ENCODE measurements around the gene ATG10. TPM values are rescaled to one million over a fixed set of nuclear protein-coding genes. Genes with fewer than 3 reads are reported as not detected.

The ATG10 gene
- total RNA-seq, 1 donor from 2014 or later: 14.8 TPM

DNA sequence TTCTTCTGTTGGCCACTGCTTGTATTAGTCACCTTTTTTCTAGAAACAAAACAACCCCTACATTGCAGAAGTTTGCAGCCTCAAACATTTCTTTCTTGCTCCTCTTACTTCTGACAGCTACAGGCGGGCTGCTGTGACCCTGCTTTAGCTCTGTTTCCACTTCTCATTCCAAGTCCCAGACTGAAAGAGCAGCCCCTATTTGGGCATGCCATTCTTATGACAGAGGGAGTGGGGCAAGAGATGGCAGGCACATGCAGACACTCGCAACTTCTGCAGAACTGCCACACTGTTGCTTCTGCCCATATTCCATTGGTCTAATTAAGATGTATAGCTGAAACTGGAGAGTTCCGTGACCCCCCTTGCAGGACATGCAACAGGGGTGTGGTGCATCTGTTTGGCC is 325.9 kb downstream of the ATG10 start:
- peaks cover 4% of the 10 kb centered on the region for H3K4me1 Mint-ChIP-seq
- no peak overlapping the region for H3K27ac Mint-ChIP-seq
- peaks cover 3% of the 10 kb centered on the region for H3K36me3 Mint-ChIP-seq
- no peak overlapping the region for H3K4me3 Mint-ChIP-seq
- TF ChIP-seq, protein P1, sequence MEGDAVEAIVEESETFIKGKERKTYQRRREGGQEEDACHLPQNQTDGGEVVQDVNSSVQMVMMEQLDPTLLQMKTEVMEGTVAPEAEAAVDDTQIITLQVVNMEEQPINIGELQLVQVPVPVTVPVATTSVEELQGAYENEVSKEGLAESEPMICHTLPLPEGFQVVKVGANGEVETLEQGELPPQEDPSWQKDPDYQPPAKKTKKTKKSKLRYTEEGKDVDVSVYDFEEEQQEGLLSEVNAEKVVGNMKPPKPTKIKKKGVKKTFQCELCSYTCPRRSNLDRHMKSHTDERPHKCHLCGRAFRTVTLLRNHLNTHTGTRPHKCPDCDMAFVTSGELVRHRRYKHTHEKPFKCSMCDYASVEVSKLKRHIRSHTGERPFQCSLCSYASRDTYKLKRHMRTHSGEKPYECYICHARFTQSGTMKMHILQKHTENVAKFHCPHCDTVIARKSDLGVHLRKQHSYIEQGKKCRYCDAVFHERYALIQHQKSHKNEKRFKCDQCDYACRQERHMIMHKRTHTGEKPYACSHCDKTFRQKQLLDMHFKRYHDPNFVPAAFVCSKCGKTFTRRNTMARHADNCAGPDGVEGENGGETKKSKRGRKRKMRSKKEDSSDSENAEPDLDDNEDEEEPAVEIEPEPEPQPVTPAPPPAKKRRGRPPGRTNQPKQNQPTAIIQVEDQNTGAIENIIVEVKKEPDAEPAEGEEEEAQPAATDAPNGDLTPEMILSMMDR (IDR thresholded peaks at IDR 0.05; ENCODE audit: unreplicated experiment): no peak
- peaks cover 4% of the 10 kb centered on the region for H3K9me3 Mint-ChIP-seq
- H3K27me3 Mint-ChIP-seq (ENCODE audit: low read depth): no peaks in the 10 kb centered on the region
- no peak for DNase-seq (ENCODE audit: low spot score in 2 of 2, unreplicated experiment in 2 of 2)

GRCh38 chr5:82298668-82299067 is 326.8 kb downstream of the ATG10 start:
- peaks cover 4% of the 10 kb centered on the region for H3K4me1 Mint-ChIP-seq
- no peak for DNase-seq (ENCODE audit: low spot score in 2 of 2, unreplicated experiment in 2 of 2)
- H3K27ac Mint-ChIP-seq: no peak overlapping the region
- H3K36me3 Mint-ChIP-seq: peaks cover 3% of the 10 kb centered on the region
- TF ChIP-seq, protein P1 (IDR thresholded peaks at IDR 0.05; ENCODE audit: unreplicated experiment): no peak
- no peak overlapping the region for H3K4me3 Mint-ChIP-seq
- no peaks in the 10 kb centered on the region for H3K27me3 Mint-ChIP-seq (ENCODE audit: low read depth)
- H3K9me3 Mint-ChIP-seq: peaks cover 4% of the 10 kb centered on the region

DNA sequence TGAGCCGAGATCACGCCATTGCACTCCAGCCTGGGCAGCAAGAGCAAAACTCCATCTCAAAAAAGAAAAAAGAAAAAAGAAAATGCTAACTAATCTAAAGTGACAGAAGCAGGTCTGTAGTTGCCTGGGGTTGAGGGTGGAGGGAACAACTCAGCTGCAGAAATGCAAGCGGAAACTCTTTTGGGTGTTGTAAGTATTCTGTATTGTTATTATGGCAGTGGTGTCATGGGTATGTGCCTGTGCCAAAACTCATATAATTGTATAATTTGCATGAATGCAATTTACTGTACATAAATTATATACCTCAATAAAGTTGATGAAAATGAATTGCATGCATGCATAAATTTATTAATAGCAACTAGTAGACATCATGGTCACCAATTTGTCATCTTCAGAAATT is 329.4 kb downstream of the ATG10 start:
- no peak for DNase-seq (ENCODE audit: low spot score in 2 of 2, unreplicated experiment in 2 of 2)
- H3K4me1 Mint-ChIP-seq: no peaks in the 10 kb centered on the region
- TF ChIP-seq, protein P1 (IDR thresholded peaks at IDR 0.05; ENCODE audit: unreplicated experiment): no peak
- peaks cover 3% of the 10 kb centered on the region for H3K36me3 Mint-ChIP-seq
- no peaks in the 10 kb centered on the region for H3K27me3 Mint-ChIP-seq (ENCODE audit: low read depth)
- no peak overlapping the region for H3K4me3 Mint-ChIP-seq
- peaks cover 4% of the 10 kb centered on the region for H3K9me3 Mint-ChIP-seq
- no peak overlapping the region for H3K27ac Mint-ChIP-seq

Other genes starting within 250 kb of the ATG10 start
- gene SSBP2, start 220.9 kb upstream of the ATG10 start, total RNA-seq: 85.8 to 88.4 TPM (median 87.9 TPM) in 3 replicates

Data from mesothelial cell of epicardium (in vitro differentiated cells).